NB4 (cell line): ENCODE results near the gene AP3B1.

Experiments used
- CTCF ChIP-seq: IDR thresholded peaks from one replicate; pipeline ENCODE4 v1.5.1; 2012; ENCODE audit warnings: low read depth, low read length
- MYC ChIP-seq: IDR thresholded peaks from 2 replicates; pipeline ENCODE4 v1.6.1; 2011; ENCODE audit warnings: low read depth, low read length

GRCh38 chr5:77984587-77984986 is 309.9 kb downstream of the AP3B1 start:
- TF ChIP-seq CTCF, result no peak
- no peak for TF ChIP-seq MYC
